ENCODE measurements around the gene RASA2.

RASA2 gene

GRCh38 chr3:141603473-141604035, 116.7 kb downstream of the RASA2 start:
- no peak for TF ChIP-seq CTCF (IDR thresholded peaks at IDR 0.05)

DNA sequence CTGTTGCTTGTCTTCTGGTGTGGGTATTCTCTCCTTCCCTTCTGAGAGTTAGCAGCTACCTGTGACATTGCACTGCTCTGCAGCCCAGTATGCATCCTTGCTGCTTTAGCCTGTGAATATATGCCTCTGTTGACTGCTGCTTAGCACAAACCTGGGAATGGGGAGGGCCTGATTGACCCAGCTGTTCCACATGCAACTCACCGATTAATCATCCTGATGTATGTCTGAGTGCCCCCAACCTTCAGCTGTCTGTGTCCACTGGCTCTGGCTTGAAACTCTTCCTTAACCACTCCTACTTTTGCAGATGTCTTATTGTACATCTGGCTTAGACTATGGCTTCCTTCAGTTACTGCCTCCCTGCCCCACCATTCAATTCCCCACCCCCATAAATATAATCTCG, 119.1 kb downstream of the RASA2 start:
- no peak for TF ChIP-seq CTCF (IDR thresholded peaks at IDR 0.05)

DNA sequence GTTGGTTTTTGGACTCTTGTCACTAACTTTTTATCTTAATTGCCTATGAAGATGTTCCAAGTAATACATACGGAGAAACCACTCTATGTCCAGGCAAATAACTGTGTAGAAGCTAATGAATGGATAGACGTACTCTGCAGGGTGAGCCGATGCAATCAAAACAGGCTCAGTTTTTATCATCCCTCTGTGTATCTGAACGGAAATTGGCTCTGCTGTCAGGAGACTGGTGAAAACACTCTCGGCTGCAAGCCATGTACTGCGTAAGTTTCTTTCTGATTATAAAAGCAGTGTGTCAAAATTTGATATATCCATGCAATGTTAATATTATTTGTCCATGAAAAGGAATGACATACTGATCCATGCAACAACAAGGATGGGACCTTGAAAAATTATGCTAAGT, 121.6 kb downstream of the RASA2 start:
- no peak for TF ChIP-seq CTCF (IDR thresholded peaks at IDR 0.05)

DNA sequence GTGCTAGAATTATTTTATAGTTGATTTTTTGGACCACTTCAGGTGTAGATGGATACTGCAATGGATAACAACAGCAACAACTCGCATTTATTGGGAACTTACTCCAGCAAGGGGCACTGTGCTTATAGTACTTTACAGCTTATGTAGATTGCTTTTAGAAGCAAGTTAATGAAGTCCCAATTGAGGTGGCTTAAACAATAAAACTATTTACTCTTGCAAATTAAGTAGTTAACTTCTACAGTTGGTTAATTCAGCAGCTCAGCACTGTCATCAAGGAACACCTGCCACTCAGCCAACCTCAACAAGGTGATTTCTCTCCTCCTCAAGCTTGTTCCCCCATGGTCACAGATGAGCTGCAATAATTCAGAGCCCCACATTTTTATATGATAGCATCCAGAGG, 124.1 kb downstream of the RASA2 start:
- TF ChIP-seq CTCF (IDR thresholded peaks at IDR 0.05), result no peak

DNA sequence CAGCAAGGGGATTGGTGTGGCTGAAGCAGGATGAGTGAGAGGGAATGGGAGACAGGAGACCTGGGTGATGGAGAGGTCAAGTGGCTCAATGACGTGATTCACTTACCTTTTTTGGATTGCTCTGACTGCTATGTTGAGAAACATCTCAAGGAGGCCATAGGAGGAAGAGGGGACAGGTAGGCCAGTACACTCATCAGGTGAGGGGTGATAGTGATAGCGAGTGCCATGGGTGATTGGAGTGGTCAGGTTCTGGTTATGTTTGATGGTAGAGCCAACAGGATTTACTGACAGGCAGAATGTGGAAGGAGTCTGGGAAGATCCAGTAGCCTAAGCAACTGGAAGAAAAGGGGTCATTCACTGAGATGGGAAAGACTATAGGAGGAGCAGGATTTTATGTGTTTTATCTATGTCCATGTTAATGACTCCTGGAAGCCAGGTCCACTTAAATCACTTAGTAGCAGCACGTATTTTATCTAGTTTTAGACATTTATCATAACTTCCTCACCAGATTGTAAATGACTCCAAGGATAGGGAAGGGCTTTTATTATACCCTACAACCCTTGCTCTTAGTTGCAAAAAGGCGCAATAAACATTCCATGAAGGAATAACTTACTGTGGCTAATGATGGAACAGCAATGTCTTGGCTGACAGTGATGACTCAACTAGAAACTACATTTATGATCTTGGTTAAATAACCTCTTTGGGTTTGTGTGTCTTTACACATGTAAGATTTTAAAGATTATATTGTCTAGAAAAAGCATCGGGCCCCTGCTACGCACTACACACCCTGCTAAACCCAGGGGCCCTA, 131.5 kb downstream of the RASA2 start:
- no peak for TF ChIP-seq CTCF (IDR thresholded peaks at IDR 0.05)

- no peak for TF ChIP-seq CTCF (IDR thresholded peaks at IDR 0.05)
Measured at GRCh38 chr3:141618938-141619337, 132.1 kb downstream of the RASA2 start.

GRCh38 chr3:141619450-141619849, 132.6 kb downstream of the RASA2 start:
- TF ChIP-seq CTCF (IDR thresholded peaks at IDR 0.05), result no peak
